ENCODE results near the gene BHLHA9. TPM values are rescaled to one million over a fixed set of nuclear protein-coding genes. Genes with fewer than 3 reads are reported as not detected.
"Not testable (repeated sequence)": the region's sequence is repeated elsewhere in the genome, so short reads cannot be mapped to it uniquely, and the experiment has no call there.

The BHLHA9 gene
- total and polyA plus RNA-seq, 2 donors from 2014 or later: not detected

GRCh38 chr17:1302761-1303160 lies 32.5 kb downstream of the BHLHA9 start:
- no peak overlapping the region for H3K9ac ChIP-seq (ENCODE audit: low read length in 3 of 3)
- no peak for FAIRE-seq
- H3K9me3 ChIP-seq (ENCODE audit: control insufficient read depth in 2 of 3, insufficient read depth in 1 of 3, low read length in 3 of 3): no peaks in the 10 kb centered on the region
- H3K36me3 ChIP-seq (ENCODE audit: control insufficient read depth in 2 of 3, insufficient read depth in 3 of 3, low read length in 3 of 3): no peaks in the 10 kb centered on the region
- no peak overlapping the region for H3K4me3 ChIP-seq (ENCODE audit: low read length in 3 of 3)
- DNase-seq: no peak
- H3K27ac ChIP-seq (ENCODE audit: low read depth in 2 of 2, low read length in 2 of 2): no peak overlapping the region
- no peaks in the 10 kb centered on the region for H3K4me1 ChIP-seq (ENCODE audit: control insufficient read depth in 2 of 3, insufficient read depth in 2 of 3, low read depth in 1 of 3, low read length in 3 of 3)
- intact Hi-C loops (cut with DNase I): no loop called here
- no peaks in the 10 kb centered on the region for H3K27me3 ChIP-seq (ENCODE audit: control insufficient read depth, insufficient read depth, low read length)
- no peak for TF ChIP-seq CTCF (IDR thresholded peaks at IDR 0.05; ENCODE audit: borderline replicate concordance, extremely low read depth, insufficient read depth)

- no peak for TF ChIP-seq CTCF (IDR thresholded peaks at IDR 0.05; ENCODE audit: borderline replicate concordance, extremely low read depth, insufficient read depth)
- Histone ChIP-seq H3K36me3 (ENCODE audit: control insufficient read depth in 2 of 3, insufficient read depth in 3 of 3, low read length in 3 of 3) (no peaks in the 10 kb centered on the region), H3K27me3 (ENCODE audit: control insufficient read depth, insufficient read depth, low read length) (no peaks in the 10 kb centered on the region), H3K27ac (ENCODE audit: low read depth in 2 of 2, low read length in 2 of 2) (no peak overlapping the region), H3K4me1 (ENCODE audit: control insufficient read depth in 2 of 3, insufficient read depth in 2 of 3, low read depth in 1 of 3, low read length in 3 of 3) (no peaks in the 10 kb centered on the region), H3K9ac (ENCODE audit: low read length in 3 of 3) (no peak overlapping the region), H3K9me3 (ENCODE audit: control insufficient read depth in 2 of 3, insufficient read depth in 1 of 3, low read length in 3 of 3) (no peaks in the 10 kb centered on the region), H3K4me3 (ENCODE audit: low read length in 3 of 3) (no peak overlapping the region)
- FAIRE-seq (no peak), DNase-seq (no peak)
- intact Hi-C loops (cut with DNase I): no loop called here
These were observed 34.3 kb downstream of the BHLHA9 start for GRCh38 chr17:1304522-1304921.

GRCh38 chr17:1304962-1305563 lies 34.8 kb downstream of the BHLHA9 start:
- Histone ChIP-seq H3K27me3 (ENCODE audit: control insufficient read depth, insufficient read depth, low read length) (no peaks in the 10 kb centered on the region), H3K36me3 (ENCODE audit: control insufficient read depth in 2 of 3, insufficient read depth in 3 of 3, low read length in 3 of 3) (no peaks in the 10 kb centered on the region), H3K9me3 (ENCODE audit: control insufficient read depth in 2 of 3, insufficient read depth in 1 of 3, low read length in 3 of 3) (no peaks in the 10 kb centered on the region), H3K4me3 (ENCODE audit: low read length in 3 of 3) (no peak overlapping the region), H3K9ac (ENCODE audit: low read length in 3 of 3) (no peak overlapping the region), H3K4me1 (ENCODE audit: control insufficient read depth in 2 of 3, insufficient read depth in 2 of 3, low read depth in 1 of 3, low read length in 3 of 3) (no peaks in the 10 kb centered on the region), H3K27ac (ENCODE audit: low read depth in 2 of 2, low read length in 2 of 2) (no peak overlapping the region)
- DNase-seq (peak in 1 of 5 donors; percentile 33), FAIRE-seq (no peak)
- intact Hi-C loops (cut with DNase I): no loop called here
- no peak for TF ChIP-seq CTCF (IDR thresholded peaks at IDR 0.05; ENCODE audit: borderline replicate concordance, extremely low read depth, insufficient read depth)

GRCh38 chr17:1307829-1308228 lies 37.6 kb downstream of the BHLHA9 start:
- H3K9me3 ChIP-seq (ENCODE audit: control insufficient read depth in 2 of 3, insufficient read depth in 1 of 3, low read length in 3 of 3); H3K9ac ChIP-seq (ENCODE audit: low read length in 3 of 3); H3K36me3 ChIP-seq (ENCODE audit: control insufficient read depth in 2 of 3, insufficient read depth in 3 of 3, low read length in 3 of 3); DNase-seq; H3K27me3 ChIP-seq (ENCODE audit: control insufficient read depth, insufficient read depth, low read length); FAIRE-seq; H3K4me1 ChIP-seq (ENCODE audit: control insufficient read depth in 2 of 3, insufficient read depth in 2 of 3, low read depth in 1 of 3, low read length in 3 of 3); H3K27ac ChIP-seq (ENCODE audit: low read depth in 2 of 2, low read length in 2 of 2); intact Hi-C loops (cut with DNase I); H3K4me3 ChIP-seq (ENCODE audit: low read length in 3 of 3): not testable (repeated sequence)
